Medulla oblongata (tissue), 1 donor: ENCODE results near the gene TRAK1.

Experiments used
- DNase-seq: peaks from one replicate; pipeline ENCODE4 v3.0.0-alpha.2; 2015; ENCODE audit errors: extremely low spot score

Gene TRAK1

GRCh38 chr3:42205800-42206514, 114.8 kb downstream of the TRAK1 start:
- no peak for DNase-seq

GRCh38 chr3:42209917-42210316, 118.8 kb downstream of the TRAK1 start:
- DNase-seq, result no peak

GRCh38 chr3:42210726-42211125, 119.6 kb downstream of the TRAK1 start:
- DNase-seq, result no peak

- no peak for DNase-seq
Measured at GRCh38 chr3:42213417-42213816, 122.3 kb downstream of the TRAK1 start.

GRCh38 chr3:42214064-42214463, 122.9 kb downstream of the TRAK1 start:
- DNase-seq, result no peak

GRCh38 chr3:42214565-42215283, 123.6 kb downstream of the TRAK1 start:
- no peak for DNase-seq

- DNase-seq, result no peak
Measured at GRCh38 chr3:42216302-42216701, 125.1 kb downstream of the TRAK1 start.

GRCh38 chr3:42216931-42217333, 125.8 kb downstream of the TRAK1 start:
- DNase-seq, result no peak

- peak; percentile 34 for DNase-seq
Measured at GRCh38 chr3:42220436-42221121, 129.4 kb downstream of the TRAK1 start.

GRCh38 chr3:42222942-42223693, 132.0 kb downstream of the TRAK1 start:
- no peak for DNase-seq

GRCh38 chr3:42224178-42224577, 133.0 kb downstream of the TRAK1 start:
- DNase-seq, result no peak

- DNase-seq, result no peak
Measured at GRCh38 chr3:42224658-42225421, 133.7 kb downstream of the TRAK1 start.

- DNase-seq, result no peak
Measured at GRCh38 chr3:42225486-42226363, 134.6 kb downstream of the TRAK1 start.

GRCh38 chr3:42226470-42227425, 135.6 kb downstream of the TRAK1 start:
- no peak for DNase-seq

- no peak for DNase-seq
Measured at GRCh38 chr3:42228796-42229195, 137.6 kb downstream of the TRAK1 start.

- DNase-seq, result no peak
Measured at GRCh38 chr3:42229266-42229941, 138.2 kb downstream of the TRAK1 start.

GRCh38 chr3:42229942-42230688, 139.0 kb downstream of the TRAK1 start:
- peak; percentile 68 for DNase-seq

- no peak for DNase-seq
Measured at GRCh38 chr3:42230860-42231259, 139.7 kb downstream of the TRAK1 start.
